ENCODE data around the gene CGRRF1.

Gene CGRRF1

GRCh38 chr14:54509546-54510501 is at the start of gene CGRRF1:
TSS of gene CGRRF1 (plus strand) at chr14:54509906. CDS start at chr14:54509960, 54 bp downstream.
- DNase-seq (ENCODE audit: low read depth): peak; percentile 97
- peak within 1 kb of the TSS; percentile 80 for H3K4me3 ChIP-seq (ENCODE audit: control insufficient read depth, low read depth, low read length)
- TF ChIP-seq CTCF (conservative IDR thresholded peaks at IDR 0.05; ENCODE audit: control insufficient read depth, insufficient read depth, low read depth, low read length): no peak

GRCh38 chr14:54462048-54462447 is 47.7 kb upstream of the CGRRF1 start:
- TF ChIP-seq CTCF (conservative IDR thresholded peaks at IDR 0.05; ENCODE audit: control insufficient read depth, insufficient read depth, low read depth, low read length): no peak
- no peak overlapping the region for H3K4me3 ChIP-seq (ENCODE audit: control insufficient read depth, low read depth, low read length)
- peak; percentile 25 for DNase-seq (ENCODE audit: low read depth)

GRCh38 chr14:54465654-54466053 is 44.1 kb upstream of the CGRRF1 start:
- no peak overlapping the region for H3K4me3 ChIP-seq (ENCODE audit: control insufficient read depth, low read depth, low read length)

GRCh38 chr14:54467280-54467679 is 42.4 kb upstream of the CGRRF1 start:
- no peak for TF ChIP-seq CTCF (conservative IDR thresholded peaks at IDR 0.05; ENCODE audit: control insufficient read depth, insufficient read depth, low read depth, low read length)
- no peak for DNase-seq (ENCODE audit: low read depth)
- no peak overlapping the region for H3K4me3 ChIP-seq (ENCODE audit: control insufficient read depth, low read depth, low read length)

More at GRCh38 chr14:54465654-54466053, 44.1 kb upstream of the CGRRF1 start:
- TF ChIP-seq CTCF (conservative IDR thresholded peaks at IDR 0.05; ENCODE audit: control insufficient read depth, insufficient read depth, low read depth, low read length): no peak
- no peak for DNase-seq (ENCODE audit: low read depth)

- TF ChIP-seq CTCF (conservative IDR thresholded peaks at IDR 0.05; ENCODE audit: control insufficient read depth, insufficient read depth, low read depth, low read length): no peak
- DNase-seq (ENCODE audit: low read depth): no peak
- H3K4me3 ChIP-seq (ENCODE audit: control insufficient read depth, low read depth, low read length): no peak overlapping the region
Measured at GRCh38 chr14:54470701-54471100, 39.0 kb upstream of the CGRRF1 start.

GRCh38 chr14:54471641-54472040 is 38.1 kb upstream of the CGRRF1 start:
- no peak for TF ChIP-seq CTCF (conservative IDR thresholded peaks at IDR 0.05; ENCODE audit: control insufficient read depth, insufficient read depth, low read depth, low read length)

More at GRCh38 chr14:54471641-54472040, 38.1 kb upstream of the CGRRF1 start:
- DNase-seq (ENCODE audit: low read depth): no peak
- no peak overlapping the region for H3K4me3 ChIP-seq (ENCODE audit: control insufficient read depth, low read depth, low read length)
